NT2/D1 (cell line): ENCODE data around the gene COG7.

Source experiments
- YY1 ChIP-seq: IDR thresholded peaks from 2 replicates; pipeline ENCODE4 v1.6.1; 2011; ENCODE audit not compliant: insufficient read length, insufficient read depth
- ZNF274 ChIP-seq: IDR thresholded peaks from 2 replicates; pipeline ENCODE4 v1.6.1; 2011; ENCODE audit warnings: mild to moderate bottlenecking, low read depth, low read length

GRCh38 chr16:23410176-23410575, 42.8 kb downstream of the COG7 start:
- TF ChIP-seq YY1 (no peak), ZNF274 (no peak)
